Rectal smooth muscle tissue (tissue), 1 donor: ENCODE results near the gene BTN2A1.
A peak's percentile ranks its signal among the peaks of the same experiment; 100 is the strongest.
"Not testable (repeated sequence)": the region's sequence is repeated elsewhere in the genome, so short reads cannot be mapped to it uniquely, and the experiment has no call there.

Source experiments
- H3K27ac ChIP-seq: one replicate; pipeline ENCODE4 v1.7.0; 2013; ENCODE audit warnings: low read depth, low read length, inconsistent platforms
- H3K27me3 ChIP-seq: one replicate; pipeline ENCODE4 v1.7.0; 2013; ENCODE audit warnings: low read length; ENCODE audit not compliant: control insufficient read depth, insufficient read depth
- H3K36me3 ChIP-seq: one replicate; pipeline ENCODE4 v1.7.0; 2013; ENCODE audit warnings: low read length; ENCODE audit not compliant: control insufficient read depth, insufficient read depth
- H3K4me1 ChIP-seq: one replicate; pipeline ENCODE4 v1.7.0; 2013; ENCODE audit warnings: low read length; ENCODE audit not compliant: control insufficient read depth, insufficient read depth
- H3K4me3 ChIP-seq: one replicate; pipeline ENCODE4 v1.7.0; 2013; ENCODE audit warnings: low read length
- H3K9ac ChIP-seq: one replicate; pipeline ENCODE4 v1.7.0; 2013; ENCODE audit warnings: low read length

BTN2A1 gene

GRCh38 chr6:26421259-26422144 is 36.3 kb upstream of the BTN2A1 start:
- peak overlapping the region; percentile 71 for H3K27ac ChIP-seq
- H3K9ac ChIP-seq = peak overlapping the region; percentile 75
- H3K4me3 ChIP-seq = peak overlapping the region; percentile 71
- H3K36me3 ChIP-seq = no peaks in the 10 kb centered on the region
- H3K4me1 ChIP-seq = peaks cover 5% of the 10 kb centered on the region
- H3K27me3 ChIP-seq = no peaks in the 10 kb centered on the region

- Histone ChIP-seq H3K9ac (no peak overlapping the region), H3K36me3 (peaks cover 1% of the 10 kb centered on the region), H3K27me3 (no peaks in the 10 kb centered on the region), H3K27ac (no peak overlapping the region), H3K4me1 (peaks cover 5% of the 10 kb centered on the region), H3K4me3 (peak overlapping the region; percentile 71)
These were observed 35.4 kb upstream of the BTN2A1 start for GRCh38 chr6:26422329-26422728.

GRCh38 chr6:26426691-26427450 is 30.9 kb upstream of the BTN2A1 start:
- Histone ChIP-seq H3K4me1 (peaks cover 3% of the 10 kb centered on the region), H3K27ac (no peak overlapping the region), H3K9ac (no peak overlapping the region), H3K36me3 (peaks cover 10% of the 10 kb centered on the region), H3K4me3 (no peak overlapping the region), H3K27me3 (no peaks in the 10 kb centered on the region)

GRCh38 chr6:26427451-26427809 is 30.3 kb upstream of the BTN2A1 start:
- Histone ChIP-seq H3K9ac (no peak overlapping the region), H3K27me3 (no peaks in the 10 kb centered on the region), H3K4me3 (no peak overlapping the region), H3K27ac (no peak overlapping the region), H3K4me1 (no peaks in the 10 kb centered on the region), H3K36me3 (peaks cover 12% of the 10 kb centered on the region)

- Histone ChIP-seq H3K36me3 (peaks cover 12% of the 10 kb centered on the region), H3K27me3 (no peaks in the 10 kb centered on the region), H3K9ac (no peak overlapping the region), H3K4me3 (no peak overlapping the region), H3K27ac (no peak overlapping the region), H3K4me1 (no peaks in the 10 kb centered on the region)
These were observed 29.5 kb upstream of the BTN2A1 start for GRCh38 chr6:26428206-26428605.

- no peaks in the 10 kb centered on the region for H3K27me3 ChIP-seq
- peaks cover 12% of the 10 kb centered on the region for H3K36me3 ChIP-seq
- H3K4me1 ChIP-seq = no peaks in the 10 kb centered on the region
- no peak overlapping the region for H3K9ac ChIP-seq
- H3K4me3 ChIP-seq = no peak overlapping the region
- H3K27ac ChIP-seq = no peak overlapping the region
These were observed 27.0 kb upstream of the BTN2A1 start for GRCh38 chr6:26430787-26431186.

- Histone ChIP-seq H3K36me3 (peaks cover 12% of the 10 kb centered on the region), H3K27ac (no peak overlapping the region)
These were observed 26.2 kb upstream of the BTN2A1 start for GRCh38 chr6:26431258-26432172.

GRCh38 chr6:26432627-26433201 is 25.0 kb upstream of the BTN2A1 start:
- Histone ChIP-seq H3K4me1 (no peaks in the 10 kb centered on the region), H3K4me3 (no peak overlapping the region), H3K27ac (no peak overlapping the region), H3K27me3 (no peaks in the 10 kb centered on the region), H3K36me3 (peaks cover 6% of the 10 kb centered on the region), H3K9ac (no peak overlapping the region)

More at GRCh38 chr6:26431258-26432172, 26.2 kb upstream of the BTN2A1 start:
- Histone ChIP-seq H3K4me3 (no peak overlapping the region), H3K27me3 (no peaks in the 10 kb centered on the region), H3K4me1 (no peaks in the 10 kb centered on the region), H3K9ac (no peak overlapping the region)

- not testable (repeated sequence) for H3K4me1 ChIP-seq, H3K9ac ChIP-seq, H3K27ac ChIP-seq, H3K36me3 ChIP-seq, H3K27me3 ChIP-seq, H3K4me3 ChIP-seq
These were observed 24.1 kb upstream of the BTN2A1 start for GRCh38 chr6:26433680-26434079.

- Histone ChIP-seq H3K27ac (no peak overlapping the region), H3K36me3 (peaks cover 6% of the 10 kb centered on the region), H3K4me1 (peaks cover 9% of the 10 kb centered on the region), H3K4me3 (no peak overlapping the region), H3K9ac (no peak overlapping the region), H3K27me3 (no peaks in the 10 kb centered on the region)
These were observed 21.7 kb upstream of the BTN2A1 start for GRCh38 chr6:26436018-26436417.

- H3K36me3 ChIP-seq = no peaks in the 10 kb centered on the region
- no peak overlapping the region for H3K9ac ChIP-seq
- H3K27ac ChIP-seq = no peak overlapping the region
- H3K27me3 ChIP-seq = no peaks in the 10 kb centered on the region
- peaks cover 10% of the 10 kb centered on the region for H3K4me1 ChIP-seq
- no peak overlapping the region for H3K4me3 ChIP-seq
These were observed 20.2 kb upstream of the BTN2A1 start for GRCh38 chr6:26437550-26437949.

- Histone ChIP-seq H3K27ac (no peak overlapping the region), H3K27me3 (no peaks in the 10 kb centered on the region), H3K9ac (no peak overlapping the region), H3K36me3 (no peaks in the 10 kb centered on the region), H3K4me1 (peaks cover 10% of the 10 kb centered on the region), H3K4me3 (no peak overlapping the region)
These were observed 19.8 kb upstream of the BTN2A1 start for GRCh38 chr6:26438000-26438399.
